ENCODE measurements around the gene SNN.

The SNN gene

DNA sequence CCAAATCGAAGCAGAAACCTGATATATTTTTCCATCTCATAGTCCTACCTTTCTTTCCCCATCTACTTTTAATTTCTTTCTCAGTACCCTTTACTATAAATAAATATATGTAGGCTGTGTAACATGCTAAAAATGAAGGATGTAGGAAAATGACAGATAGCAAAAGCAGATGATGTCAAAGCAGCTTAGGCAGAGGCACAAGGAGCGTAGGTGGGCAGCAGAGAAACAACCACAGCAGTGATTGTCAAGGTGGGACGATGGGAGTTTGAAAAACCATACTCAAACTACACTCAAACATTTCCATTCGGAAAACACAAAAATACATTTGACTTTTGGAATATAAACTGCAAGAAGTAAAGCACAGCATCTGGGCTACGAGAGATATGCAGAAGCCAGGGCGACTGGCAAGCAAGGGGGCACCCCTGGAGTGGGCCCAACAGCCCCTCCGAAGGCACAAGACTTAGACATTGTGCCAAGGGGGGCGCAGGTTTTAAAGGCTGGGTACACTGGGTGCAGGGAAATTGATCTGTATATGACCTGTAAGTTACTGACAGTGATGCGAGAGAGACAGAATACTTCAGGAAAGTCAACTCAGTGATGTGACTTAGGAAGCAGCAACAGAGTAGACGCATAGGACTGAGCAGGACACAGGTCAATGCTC is 31.1 kb downstream of the SNN start:
- H3K9me2 ChIP-seq (ENCODE audit: low read depth, low read length): no peaks in the 10 kb centered on the region
- H3K79me2 ChIP-seq (ENCODE audit: insufficient read depth, low read length): no peaks in the 10 kb centered on the region
- H2AFZ ChIP-seq (ENCODE audit: low read length): no peak overlapping the region
- no peaks in the 10 kb centered on the region for H4K20me1 ChIP-seq (ENCODE audit: insufficient read depth, low read length)
- H3K4me3 ChIP-seq (ENCODE audit: low read depth, low read length, poor library complexity, severe bottlenecking): no peak overlapping the region
- no peak overlapping the region for H3K9ac ChIP-seq (ENCODE audit: low read length)
- H3K4me1 ChIP-seq (ENCODE audit: insufficient read depth, low read length, severe bottlenecking): no peaks in the 10 kb centered on the region
- no peak overlapping the region for H3K4me2 ChIP-seq (ENCODE audit: low read length)
- no peak overlapping the region for H3K27ac ChIP-seq (ENCODE audit: low read depth, low read length, poor library complexity, severe bottlenecking)
- TF ChIP-seq CTCF (IDR thresholded peaks at IDR 0.05; ENCODE audit: low read length) (no peak), EZH2 (IDR thresholded peaks at IDR 0.05; ENCODE audit: borderline replicate concordance, low read length) (no peak)
- no peaks in the 10 kb centered on the region for H3K27me3 ChIP-seq (ENCODE audit: insufficient read depth, low read length)
- H3K36me3 ChIP-seq (ENCODE audit: insufficient read depth, low read length): peaks cover 86% of the 10 kb centered on the region
- no peaks in the 10 kb centered on the region for H3F3A ChIP-seq (ENCODE audit: insufficient read depth, low read length)
- no peaks in the 10 kb centered on the region for H3K9me3 ChIP-seq (ENCODE audit: low read length)

DNA sequence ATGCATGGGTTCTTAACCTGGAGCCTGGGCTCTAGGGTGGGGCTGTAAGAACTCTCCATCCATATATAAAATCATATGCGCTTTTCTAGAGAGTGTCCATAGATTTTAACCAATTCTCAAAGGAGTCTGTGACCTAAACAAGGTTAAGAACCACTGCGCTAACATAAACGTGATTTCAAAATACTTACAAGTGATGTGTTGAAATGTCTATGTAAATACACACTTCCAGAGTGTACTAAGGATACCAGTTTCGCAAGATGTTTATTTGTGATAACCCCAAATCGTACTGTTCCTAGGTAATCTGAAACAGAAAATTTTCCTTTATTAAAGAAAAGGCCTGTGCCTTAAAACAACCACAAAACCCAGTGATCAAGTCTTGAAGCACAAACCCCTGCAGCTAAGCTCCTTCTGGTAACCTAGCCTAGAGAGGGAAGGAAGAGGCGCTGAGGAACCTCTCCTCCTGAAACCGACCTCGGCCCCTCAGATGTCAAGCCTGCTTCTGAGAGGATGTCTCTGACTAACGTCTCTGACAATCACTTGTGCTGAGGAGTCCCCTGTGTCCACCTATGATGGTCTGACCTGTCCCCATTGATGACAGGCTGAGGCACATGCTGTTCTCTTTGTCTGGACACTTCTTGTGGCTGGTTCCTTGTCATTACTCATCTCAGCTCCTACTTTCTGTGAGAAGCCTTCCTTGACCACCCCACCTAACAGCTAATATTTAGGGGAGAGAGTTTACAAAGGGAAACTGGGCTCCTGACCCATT is 32.2 kb downstream of the SNN start:
- peaks cover 76% of the 10 kb centered on the region for H3K36me3 ChIP-seq (ENCODE audit: insufficient read depth, low read length)
- H3K9ac ChIP-seq (ENCODE audit: low read length): no peak overlapping the region
- no peak overlapping the region for H3K4me3 ChIP-seq (ENCODE audit: low read depth, low read length, poor library complexity, severe bottlenecking)
- H3K9me3 ChIP-seq (ENCODE audit: low read length): no peaks in the 10 kb centered on the region
- H3K27ac ChIP-seq (ENCODE audit: low read depth, low read length, poor library complexity, severe bottlenecking): no peak overlapping the region
- no peak overlapping the region for H2AFZ ChIP-seq (ENCODE audit: low read length)
- H3F3A ChIP-seq (ENCODE audit: insufficient read depth, low read length): no peaks in the 10 kb centered on the region
- H3K79me2 ChIP-seq (ENCODE audit: insufficient read depth, low read length): no peaks in the 10 kb centered on the region
- H3K9me2 ChIP-seq (ENCODE audit: low read depth, low read length): no peaks in the 10 kb centered on the region
- no peak for TF ChIP-seq EZH2 (IDR thresholded peaks at IDR 0.05; ENCODE audit: borderline replicate concordance, low read length)
- no peak for TF ChIP-seq CTCF (IDR thresholded peaks at IDR 0.05; ENCODE audit: low read length)
- no peaks in the 10 kb centered on the region for H3K4me1 ChIP-seq (ENCODE audit: insufficient read depth, low read length, severe bottlenecking)
- no peaks in the 10 kb centered on the region for H3K27me3 ChIP-seq (ENCODE audit: insufficient read depth, low read length)
- no peaks in the 10 kb centered on the region for H4K20me1 ChIP-seq (ENCODE audit: insufficient read depth, low read length)
- no peak overlapping the region for H3K4me2 ChIP-seq (ENCODE audit: low read length)

GRCh38 chr16:11705311-11706025 is 37.2 kb downstream of the SNN start:
- H3K4me1 ChIP-seq (ENCODE audit: insufficient read depth, low read length, severe bottlenecking): peaks cover 14% of the 10 kb centered on the region
- no peaks in the 10 kb centered on the region for H3K9me3 ChIP-seq (ENCODE audit: low read length)
- no peak overlapping the region for H3K4me3 ChIP-seq (ENCODE audit: low read depth, low read length, poor library complexity, severe bottlenecking)
- H3K4me2 ChIP-seq (ENCODE audit: low read length): no peak overlapping the region
- H4K20me1 ChIP-seq (ENCODE audit: insufficient read depth, low read length): no peaks in the 10 kb centered on the region
- no peak overlapping the region for H3K27ac ChIP-seq (ENCODE audit: low read depth, low read length, poor library complexity, severe bottlenecking)
- no peaks in the 10 kb centered on the region for H3K27me3 ChIP-seq (ENCODE audit: insufficient read depth, low read length)
- H3K9me2 ChIP-seq (ENCODE audit: low read depth, low read length): no peaks in the 10 kb centered on the region
- no peaks in the 10 kb centered on the region for H3F3A ChIP-seq (ENCODE audit: insufficient read depth, low read length)
- H3K36me3 ChIP-seq (ENCODE audit: insufficient read depth, low read length): peaks cover 55% of the 10 kb centered on the region
- TF ChIP-seq CTCF (IDR thresholded peaks at IDR 0.05; ENCODE audit: low read length) (no peak), EZH2 (IDR thresholded peaks at IDR 0.05; ENCODE audit: borderline replicate concordance, low read length) (no peak)
- H2AFZ ChIP-seq (ENCODE audit: low read length): no peak overlapping the region
- H3K9ac ChIP-seq (ENCODE audit: low read length): no peak overlapping the region
- H3K79me2 ChIP-seq (ENCODE audit: insufficient read depth, low read length): no peaks in the 10 kb centered on the region
